Measurements from ENCODE around the gene ACOX3. TPM values are rescaled to one million over a fixed set of nuclear protein-coding genes. Genes with fewer than 3 reads are reported as not detected.

Gene ACOX3
- total and polyA plus RNA-seq, 2 of the 8 experiments (the other 6 are each of a cell fraction or from before 2014, with no cell fraction given) = 2.5 to 9.9 TPM

DNA sequence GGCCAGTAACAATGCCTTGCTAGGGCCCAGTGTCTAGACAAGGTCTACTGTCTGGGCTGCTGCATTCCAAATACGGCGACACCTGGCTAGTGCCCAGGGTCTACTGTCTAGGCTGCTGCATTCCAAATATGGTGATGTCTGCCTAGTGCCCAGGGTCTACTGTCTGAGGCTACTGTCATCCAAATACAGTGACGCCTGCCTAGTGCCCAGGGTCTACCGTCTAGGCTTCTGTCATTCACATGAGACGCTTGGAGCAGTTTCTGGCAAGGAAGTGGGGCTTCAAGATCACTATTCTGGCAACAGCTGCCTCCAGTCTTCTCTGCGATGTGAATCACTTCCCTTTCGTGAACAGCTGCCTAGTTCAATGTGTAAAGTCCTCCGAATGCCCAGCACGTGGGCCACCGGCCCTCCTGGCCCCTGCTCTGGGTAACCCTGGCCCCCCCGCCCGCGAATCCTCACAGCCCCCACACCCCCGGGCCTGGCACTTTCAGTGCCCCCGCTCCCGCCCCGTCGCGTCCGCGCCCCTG lies 12.7 kb downstream of the ACOX3 start:
- no peak overlapping the region for H2BK20ac ChIP-seq (ENCODE audit: low read length)
- CTCF ChIA-PET (ENCODE audit: partially characterized antibody) = interaction anchor here (0.6 to 2.9 kb wide), 14 partner anchors 8 to 160 kb away, joined by 3 to 18 read pairs (median 5); partner anchors contain the start of genes ACOX3, HTRA3 and TRMT44
- H3K18ac ChIP-seq (ENCODE audit: extremely low read depth, low read length) = no peak overlapping the region
- H3K9ac ChIP-seq (replicated peaks in 1 of 4; ENCODE audit: extremely low read depth in 1 of 4, low read depth in 3 of 4, low read length in 3 of 4) = peak overlapping the region in 2 of 4 experiments; percentile 25 to 26; a peak in 1 of 7 replicates
- no peak overlapping the region for H4K5ac ChIP-seq (ENCODE audit: insufficient read length, low read depth, low read length)
- POLR2A ChIA-PET (ENCODE audit: partially characterized antibody) = interaction anchor here (0.8 to 2.6 kb wide), 7 partner anchors 8 to 121 kb away, joined by 3 to 11 read pairs (median 3); partner anchors contain the start of genes ACOX3 and TRMT44
- no peak for TF ChIP-seq MAFK (IDR thresholded peaks at IDR 0.05; ENCODE audit: low read depth, low read length)
- H3K79me1 ChIP-seq (ENCODE audit: low read depth, low read length) = no peaks in the 10 kb centered on the region
- H3K27ac ChIP-seq (ENCODE audit: low read depth, low read length) = no peak overlapping the region
- peak overlapping the region; percentile 70 to 78 for H3K4me2 ChIP-seq (ENCODE audit: insufficient read depth in 1 of 2, low read depth in 2 of 2, low read length in 2 of 2)
- H4K20me1 ChIP-seq (replicated peaks in 1 of 2; ENCODE audit: control insufficient read depth in 1 of 2, insufficient read depth in 2 of 2, low read length in 2 of 2) = no peaks in the 10 kb centered on the region
- peaks cover 0 to 4% (median 0%) of the 10 kb centered on the region in 4 experiments; a peak in 3 of 7 replicates for H3K4me1 ChIP-seq (replicated peaks in 1 of 4; ENCODE audit: control insufficient read depth in 3 of 4, insufficient read depth in 4 of 4, low read length in 3 of 4)
- H3K27me3 ChIP-seq (replicated peaks in 1 of 4; ENCODE audit: control insufficient read depth in 3 of 4, extremely low read depth in 1 of 4, insufficient read depth in 3 of 4, low read length in 3 of 4) = peaks cover 0 to 2% (median 0%) of the 10 kb centered on the region in 4 experiments; a peak in 2 of 7 replicates
- H2AK5ac ChIP-seq (ENCODE audit: low read depth, low read length) = no peak overlapping the region
- H4K8ac ChIP-seq (ENCODE audit: extremely low read depth, insufficient read depth, low read length) = no peak overlapping the region; the same call in 1 of the 2 replicates
- WGBS, 2 experiments (ENCODE audit: extremely low coverage in 1 of 2, insufficient coverage in 1 of 2, insufficient read length in 1 of 2, insufficient replicate concordance in 2 of 2, low coverage in 1 of 2, low lambda C conversion rate in 2 of 2, missing lambda C conversion rate in 1 of 2) = 25% methylated on average over 9 of the region's 21 CpGs; no CpG with 5 or more reads in 1 of the 2 experiments
- no peaks in the 10 kb centered on the region for H3K79me2 ChIP-seq (ENCODE audit: control insufficient read depth in 1 of 2, insufficient read depth in 2 of 2, low read length in 2 of 2)
- no peaks in the 10 kb centered on the region for H3K36me3 ChIP-seq (ENCODE audit: control insufficient read depth in 2 of 4, insufficient read depth in 4 of 4, low read length in 3 of 4)
- H3K23me2 ChIP-seq (ENCODE audit: low read depth, low read length) = peaks cover 4% of the 10 kb centered on the region; the same call in 1 of the 2 replicates
- DNase-seq (ENCODE audit: low read depth in 1 of 2, low spot score in 2 of 2) (no peak), FAIRE-seq (no peak)
- no peaks in the 10 kb centered on the region for H3K9me3 ChIP-seq (ENCODE audit: insufficient read depth in 2 of 2, low read depth in 1 of 2, low read length in 1 of 2)
- no peak overlapping the region for H2AFZ ChIP-seq (ENCODE audit: low read length)
- no peak overlapping the region for H2BK12ac ChIP-seq (ENCODE audit: low read depth, low read length)
- H4K91ac ChIP-seq (replicated peaks; ENCODE audit: insufficient read length, low read length) = no peak overlapping the region
- no peak overlapping the region for H3K23ac ChIP-seq (ENCODE audit: insufficient read length)
- no peak overlapping the region for H3K4ac ChIP-seq (replicated peaks; ENCODE audit: insufficient read length, low read depth, low read length)
- H2BK15ac ChIP-seq (ENCODE audit: low read length) = no peak overlapping the region
- H2BK5ac ChIP-seq (ENCODE audit: low read depth, low read length) = no peak overlapping the region
- peak overlapping the region; percentile 41 to 71 (median 57) for H3K4me3 ChIP-seq (ENCODE audit: extremely low read depth in 1 of 4, insufficient read depth in 2 of 4, low read depth in 3 of 4, low read length in 4 of 4)
- H3K14ac ChIP-seq (ENCODE audit: insufficient read length) = no peak overlapping the region
- H2BK120ac ChIP-seq (replicated peaks; ENCODE audit: low read depth, low read length) = no peak overlapping the region
- H3K56ac ChIP-seq (replicated peaks; ENCODE audit: insufficient read length, low read depth, low read length) = no peak overlapping the region
